ENCODE results near the gene POMZP3. TPM values are rescaled to one million over a fixed set of nuclear protein-coding genes. Genes with fewer than 3 reads are reported as not detected.

The POMZP3 gene
- 2.6 and 6.7 TPM in 2 replicates for total RNA-seq

DNA sequence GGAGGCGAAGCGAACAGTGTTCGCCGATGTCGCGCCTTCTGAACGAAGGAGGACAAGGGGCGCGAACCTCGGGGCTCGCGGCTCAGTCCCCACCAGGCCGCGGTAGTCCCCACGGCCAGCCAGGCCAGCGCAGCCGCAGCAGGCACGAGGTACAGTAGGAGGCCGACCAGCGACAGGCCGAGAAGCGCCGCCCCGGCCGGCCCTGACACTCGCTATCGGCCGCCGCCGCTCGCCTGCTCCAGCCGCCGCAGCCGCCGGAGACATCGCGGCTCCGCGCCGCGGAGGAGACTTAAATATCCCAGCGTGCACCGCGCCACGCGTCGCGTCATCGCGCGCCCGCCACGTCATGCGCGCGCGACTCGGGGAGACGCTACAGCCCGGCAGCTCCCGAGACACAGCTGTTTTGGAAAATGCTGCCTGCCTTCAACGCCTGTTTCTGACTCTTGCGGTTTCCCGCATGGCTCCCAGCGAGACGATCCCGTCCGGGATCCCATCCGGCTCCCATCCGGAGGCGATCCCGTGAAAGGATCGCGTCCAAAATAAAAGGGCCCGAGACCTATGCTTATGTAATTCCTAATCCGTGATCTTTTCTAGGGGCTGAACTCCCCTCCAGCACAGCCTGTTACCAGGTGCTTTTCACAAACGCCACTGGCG, at the start of gene POMZP3:
TSS of gene POMZP3 (minus strand) at position 291 of the 654 bp plus-strand sequence. CDS start 1,215 bp downstream, outside the sequence.

Other genes with a start within 250 kb of the POMZP3 start
- 3.1 and 21.9 TPM in 2 replicates for gene SSC4D, start 217.6 kb downstream of the POMZP3 start, total RNA-seq
- 1.5 and 3.9 TPM in 2 replicates for gene ZP3, start 202.3 kb downstream of the POMZP3 start, total RNA-seq
- gene DTX2, start 165.6 kb downstream of the POMZP3 start, total RNA-seq = 15.5 and 15.6 TPM in 2 replicates
- gene UPK3B, start 116.7 kb downstream of the POMZP3 start, total RNA-seq = 0.98 and 39.7 TPM in 2 replicates
- not detected in 2 replicates for gene SPDYE16, start 84.0 kb downstream of the POMZP3 start, total RNA-seq

All from mesangial cell (primary cell).